Measurements from ENCODE around the gene SAV1. TPM values are rescaled to one million over a fixed set of nuclear protein-coding genes. Genes with fewer than 3 reads are reported as not detected.
"Not testable (repeated sequence)": the region's sequence is repeated elsewhere in the genome, so short reads cannot be mapped to it uniquely, and the experiment has no call there.

SAV1 gene
- polyA plus RNA-seq, 1 donor: 38.8 TPM

GRCh38 chr14:50666772-50667683, 1.1 kb downstream of the SAV1 start:
- DNase-seq: peak; percentile 60

GRCh38 chr14:50665300-50665699, 2.8 kb downstream of the SAV1 start:
- DNase-seq: not testable (repeated sequence)

- not testable (repeated sequence) for DNase-seq
Observed at GRCh38 chr14:50664579-50664978, 3.5 kb downstream of the SAV1 start.

GRCh38 chr14:50659327-50659974, 8.7 kb downstream of the SAV1 start:
- no peak for DNase-seq

- peak; percentile 43 for DNase-seq
Observed at GRCh38 chr14:50658203-50658602, 9.9 kb downstream of the SAV1 start.

GRCh38 chr14:50657753-50658152, 10.4 kb downstream of the SAV1 start:
- DNase-seq: no peak

- no peak for DNase-seq
Observed at GRCh38 chr14:50656776-50657175, 11.3 kb downstream of the SAV1 start.

- DNase-seq: no peak
Observed at GRCh38 chr14:50649691-50650090, 18.4 kb downstream of the SAV1 start.

GRCh38 chr14:50647753-50648152, 20.4 kb downstream of the SAV1 start:
- no peak for DNase-seq

GRCh38 chr14:50647282-50647681, 20.8 kb downstream of the SAV1 start:
- no peak for DNase-seq

GRCh38 chr14:50635141-50635540, 33.0 kb downstream of the SAV1 start:
- no peak for DNase-seq

GRCh38 chr14:50633954-50634353, 34.2 kb downstream of the SAV1 start:
- DNase-seq: no peak

- no peak for DNase-seq
Observed at GRCh38 chr14:50631408-50631821, 36.7 kb downstream of the SAV1 start.

- DNase-seq: not testable (repeated sequence)
Observed at GRCh38 chr14:50624947-50625346, 43.2 kb downstream of the SAV1 start.

- no peak for DNase-seq
Observed at GRCh38 chr14:50624447-50624846, 43.7 kb downstream of the SAV1 start.

- no peak for DNase-seq
Observed at GRCh38 chr14:50622978-50623377, 45.1 kb downstream of the SAV1 start.

GRCh38 chr14:50620341-50620740, 47.8 kb downstream of the SAV1 start:
- no peak for DNase-seq

- DNase-seq: peak; percentile 19
Observed at GRCh38 chr14:50619569-50620141, 48.5 kb downstream of the SAV1 start.

- no peak for DNase-seq
Observed at GRCh38 chr14:50616275-50616674, 51.8 kb downstream of the SAV1 start.

- no peak for DNase-seq
Observed at GRCh38 chr14:50615552-50615951, 52.6 kb downstream of the SAV1 start.

- DNase-seq: no peak
Observed at GRCh38 chr14:50615056-50615455, 53.0 kb downstream of the SAV1 start.

GRCh38 chr14:50612806-50613205, 55.3 kb downstream of the SAV1 start:
- no peak for DNase-seq

GRCh38 chr14:50610465-50610864, 57.6 kb downstream of the SAV1 start:
- no peak for DNase-seq
